Spinal cord (tissue), 10 donors: ENCODE results near the gene ACP6. TPM values are rescaled to one million over a fixed set of nuclear protein-coding genes. Genes with fewer than 3 reads are reported as not detected.
A peak's percentile ranks its signal among the peaks of the same experiment; 100 is the strongest.

Experiments used
- DNase-seq, 6 donors: peaks; one replicate each; pipeline versions ENCODE4 v3.0.0 to v3.0.0-alpha.2; 2013 to 2015; ENCODE audit warnings: low spot score in 6 of 6, low read depth in 4 of 6
- H3K27ac ChIP-seq: one replicate; pipeline ENCODE4 v1.5.1; 2013; ENCODE audit warnings: low read depth, low read length, control low read depth
- H3K27me3 ChIP-seq: one replicate; pipeline ENCODE4 v1.6.1; 2013; ENCODE audit warnings: low read length; ENCODE audit not compliant: control insufficient read depth, insufficient read depth
- H3K36me3 ChIP-seq: one replicate; pipeline ENCODE4 v1.6.1; 2013; ENCODE audit warnings: low read length; ENCODE audit not compliant: control insufficient read depth, insufficient read depth
- H3K4me1 ChIP-seq: one replicate; pipeline ENCODE4 v1.6.1; 2013; ENCODE audit warnings: low read length; ENCODE audit not compliant: control insufficient read depth, insufficient read depth
- H3K4me3 ChIP-seq: one replicate; pipeline ENCODE4 v1.5.1; 2013; ENCODE audit warnings: low read depth, low read length, control low read depth
- H3K9me3 ChIP-seq: one replicate; pipeline ENCODE4 v1.6.1; 2013; ENCODE audit warnings: low read length; ENCODE audit not compliant: control insufficient read depth, insufficient read depth
- WGBS: methylation state at CpG from one replicate; pipeline ENCODE4 v1.1.5; 2013; ENCODE audit warnings: missing lambda C conversion rate; ENCODE audit not compliant: insufficient coverage; 5-methylcytosine and 5-hydroxymethylcytosine counted together
- polyA plus RNA-seq, 2 donors: library from polyadenylated mRNA; unstranded; fragments of 120-200 nt; gene quantifications; one replicate each; pipeline ENCODE4 v1.2.1, GENCODE V29; 2013; ENCODE audit not compliant: insufficient read length in 2 of 2
- small RNA-seq: library from RNA; depleted of rRNA; stranded (forward); fragments of <200 nt; gene quantifications from one replicate; pipeline ENCODE3, GENCODE V24; 2014; ENCODE audit warnings: low replicate concordance
- total RNA-seq, 2 donors: library from RNA; depleted of rRNA in 1 of 2; stranded (reverse); fragments of 120-200 nt in 1 of 2; fragments of >200 nt in 1 of 2; gene quantifications; one replicate each; pipeline versions ENCODE4 v1.2.3 to v1.2.4, GENCODE V29; 2013 to 2014
- donor health status: healthy.

ACP6 gene
- total and polyA plus RNA-seq, 4 donors = 12.1 to 16.2 (median 14.3) TPM

GRCh38 chr1:147599362-147600118 is 70.8 kb downstream of the ACP6 start:
- Histone ChIP-seq H3K4me1 (peaks cover 17% of the 10 kb centered on the region), H3K36me3 (no peaks in the 10 kb centered on the region), H3K27me3 (no peaks in the 10 kb centered on the region), H3K27ac (peak overlapping the region; percentile 95), H3K4me3 (peak overlapping the region; percentile 77), H3K9me3 (no peaks in the 10 kb centered on the region)
- under 1% methylated on average over 71 of the region's 80 CpGs for whole genome bisulfite sequencing
- DNase-seq = peak; percentile 76 to 99 (median 90)

GRCh38 chr1:147598621-147599361 is 71.5 kb downstream of the ACP6 start:
- Histone ChIP-seq H3K9me3 (no peaks in the 10 kb centered on the region), H3K27me3 (no peaks in the 10 kb centered on the region), H3K4me3 (peak overlapping the region; percentile 77), H3K27ac (peak overlapping the region; percentile 95), H3K4me1 (peaks cover 17% of the 10 kb centered on the region), H3K36me3 (no peaks in the 10 kb centered on the region)
- DNase-seq = peak in 5 of 6 donors; percentile 31 to 69 (median 54)
- WGBS = 2% methylated on average over 30 of the region's 30 CpGs

GRCh38 chr1:147597010-147597409 is 73.3 kb downstream of the ACP6 start:
- no CpG with 5 or more reads among the region's 1 CpG for WGBS
- no peak for DNase-seq
- Histone ChIP-seq H3K4me3 (no peak overlapping the region), H3K4me1 (peaks cover 15% of the 10 kb centered on the region), H3K36me3 (no peaks in the 10 kb centered on the region), H3K27ac (no peak overlapping the region), H3K27me3 (no peaks in the 10 kb centered on the region), H3K9me3 (no peaks in the 10 kb centered on the region)

Small RNA genes lying within 50 kb of the gene (small RNA-seq; reads per million reads assigned to genes)
- gene RN7SL261P = not detected

Other genes starting within 250 kb of the ACP6 start
- 10 to 100 TPM; 11.5 to 19.1 TPM for gene BCL9, start 129.0 kb downstream of the ACP6 start, total RNA-seq
- 10 to 100 TPM; 32.7 to 35.4 TPM for gene BCL9, start 129.0 kb downstream of the ACP6 start, polyA plus RNA-seq
- 10 to 100 TPM in 1 of 2 donors, 1 to 10 TPM in 1; 3.5 to 27.5 TPM for gene GJA5, start 90.1 kb upstream of the ACP6 start, total RNA-seq
- 1 to 10 TPM; 5.5 to 6.7 TPM for gene GJA5, start 90.1 kb upstream of the ACP6 start, polyA plus RNA-seq
- not detected for gene GJA8, start 232.3 kb upstream of the ACP6 start, total RNA-seq
- not detected for gene GJA8, start 232.3 kb upstream of the ACP6 start, polyA plus RNA-seq